D341Med (cell line): ENCODE data around the gene WFDC5.
"Not testable (repeated sequence)": the region's sequence is repeated elsewhere in the genome, so short reads cannot be mapped to it uniquely, and the experiment has no call there.

ENCODE experiments used
- DNase-seq: peaks from one replicate; pipeline ENCODE4 v3.0.0; 2012; ENCODE audit warnings: low spot score

WFDC5 gene

DNA sequence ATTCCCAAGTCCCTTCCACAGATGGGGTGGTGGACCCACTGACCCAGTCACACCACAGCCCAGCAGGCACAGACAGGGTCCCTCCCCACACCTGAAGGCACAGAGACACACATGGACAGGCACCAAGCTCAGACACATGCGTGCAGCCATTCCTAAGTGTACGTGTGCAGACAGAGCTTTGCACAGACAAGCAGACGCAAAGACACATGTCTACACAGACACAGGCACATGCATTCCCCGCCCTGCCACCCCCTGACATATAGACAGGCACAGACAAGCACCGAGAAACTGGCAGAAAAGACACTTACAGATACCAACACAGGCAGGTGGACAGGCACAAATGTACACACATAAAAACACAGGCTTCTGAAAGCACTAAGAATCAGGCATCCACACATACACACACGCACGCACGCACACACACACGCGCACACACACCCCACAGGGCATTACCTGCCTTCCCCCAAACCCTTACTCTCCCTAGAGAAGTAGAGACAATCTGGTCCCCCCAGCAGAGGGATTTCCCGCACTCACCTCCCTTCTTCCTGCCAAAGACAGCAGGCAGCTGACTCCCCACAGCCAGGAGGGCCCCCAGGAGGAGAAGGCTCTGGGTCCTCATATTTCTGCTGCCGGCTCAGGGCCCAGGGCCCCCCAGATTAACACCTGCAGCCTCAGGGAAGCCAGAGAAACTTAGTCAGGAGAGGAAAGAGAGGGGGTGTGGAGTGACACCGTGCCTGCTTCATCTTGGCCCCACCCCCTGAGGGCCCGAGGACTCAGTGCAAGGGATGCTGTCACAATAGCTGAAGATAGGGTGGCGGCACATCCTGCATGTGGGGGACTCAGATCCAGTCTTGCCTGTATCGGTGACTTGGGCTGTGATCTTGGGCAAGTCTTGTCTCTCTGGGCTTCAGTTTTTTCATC, at the start of gene WFDC5:
Gene WFDC5, minus strand, starts transcription at position 710 of the 921 bp plus-strand sequence. Its CDS starts 91 bp downstream, at position 619.
- peak; percentile 28 for DNase-seq

- DNase-seq, result no peak
These were observed 48.3 kb upstream of the WFDC5 start for GRCh38 chr20:45163083-45163803.

DNA sequence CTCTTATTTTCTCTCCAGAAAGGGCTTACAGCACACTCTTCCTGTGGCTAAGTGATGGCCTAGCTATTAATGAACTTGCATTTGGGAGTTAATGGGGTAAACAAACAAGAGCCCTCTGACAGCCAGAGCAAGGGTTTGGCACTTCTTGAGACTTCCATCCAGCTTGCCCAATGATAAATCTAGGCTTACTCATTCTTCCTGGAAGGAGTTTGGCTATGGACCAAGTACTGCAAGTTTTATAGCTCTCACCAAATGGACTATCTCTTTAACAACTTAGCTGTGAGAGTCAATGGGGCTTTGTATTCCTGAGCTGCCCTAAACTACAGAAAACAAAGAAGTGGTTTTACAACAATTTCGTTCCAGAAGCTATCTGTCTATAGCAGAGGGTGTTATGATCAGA, 43.0 kb upstream of the WFDC5 start:
- DNase-seq, result no peak

DNA sequence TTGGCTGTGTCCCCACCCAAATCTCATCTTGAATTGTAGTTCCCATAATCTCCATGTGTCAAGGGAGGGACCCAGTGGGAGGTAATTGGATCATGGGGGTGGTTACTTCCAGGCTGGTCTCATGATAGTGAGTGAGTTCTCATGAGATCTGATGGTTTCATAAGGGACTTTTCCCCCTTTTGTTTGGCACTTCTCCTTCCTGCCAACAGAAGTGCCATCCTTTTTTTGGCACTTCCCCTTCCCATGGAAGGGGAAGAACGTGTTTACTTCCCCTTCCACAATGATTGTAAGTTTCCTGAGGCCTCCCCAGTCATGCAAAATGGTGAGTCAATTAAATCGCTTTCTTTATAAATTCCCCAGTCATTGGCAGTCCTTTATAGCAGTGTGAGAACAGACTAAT, 41.7 kb upstream of the WFDC5 start:
- DNase-seq, result no peak

- not testable (repeated sequence) for DNase-seq
These were observed 39.8 kb upstream of the WFDC5 start for GRCh38 chr20:45154794-45155193.

GRCh38 chr20:45154183-45154582, 39.2 kb upstream of the WFDC5 start:
- no peak for DNase-seq

DNA sequence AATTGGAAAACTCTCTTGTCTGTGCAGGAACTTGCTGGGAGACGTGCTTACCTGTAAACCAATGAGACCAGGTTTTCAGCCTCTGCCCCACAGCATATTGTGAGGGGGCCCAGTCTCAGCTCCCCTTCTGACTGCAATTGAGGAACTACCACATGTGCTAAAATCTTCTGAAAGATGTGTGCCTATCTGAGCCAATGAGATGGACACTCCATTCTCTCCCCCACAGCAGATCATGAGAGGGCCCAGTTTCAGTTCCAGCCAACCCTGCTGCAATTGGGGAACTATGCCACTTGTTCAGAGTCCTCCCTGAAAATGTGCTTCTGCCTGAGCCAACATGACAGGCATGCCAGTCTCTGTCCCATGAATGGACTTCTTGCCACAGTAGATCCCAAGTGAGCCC, 38.8 kb upstream of the WFDC5 start:
- DNase-seq, result no peak

- no peak for DNase-seq
These were observed 38.2 kb upstream of the WFDC5 start for GRCh38 chr20:45153147-45153546.

DNA sequence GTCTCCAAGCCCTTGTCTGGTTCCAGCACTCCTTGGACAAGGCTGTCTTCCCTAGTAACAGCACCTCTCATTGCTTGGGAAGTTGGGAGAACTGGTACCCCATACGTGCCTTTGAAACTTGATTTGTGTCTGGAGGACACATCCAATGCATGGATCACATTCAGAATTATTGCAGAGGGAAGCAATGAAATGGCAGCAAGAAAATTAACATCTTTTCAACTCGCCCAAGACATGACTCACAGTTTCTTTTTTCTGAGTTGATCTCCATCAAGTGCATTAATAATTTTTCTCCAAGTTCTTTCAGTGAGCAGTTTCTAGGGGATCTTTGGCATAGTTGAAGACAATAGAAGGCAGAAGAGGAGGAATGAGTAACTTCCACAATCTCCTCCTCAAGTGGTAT, 37.4 kb upstream of the WFDC5 start:
- DNase-seq, result no peak

DNA sequence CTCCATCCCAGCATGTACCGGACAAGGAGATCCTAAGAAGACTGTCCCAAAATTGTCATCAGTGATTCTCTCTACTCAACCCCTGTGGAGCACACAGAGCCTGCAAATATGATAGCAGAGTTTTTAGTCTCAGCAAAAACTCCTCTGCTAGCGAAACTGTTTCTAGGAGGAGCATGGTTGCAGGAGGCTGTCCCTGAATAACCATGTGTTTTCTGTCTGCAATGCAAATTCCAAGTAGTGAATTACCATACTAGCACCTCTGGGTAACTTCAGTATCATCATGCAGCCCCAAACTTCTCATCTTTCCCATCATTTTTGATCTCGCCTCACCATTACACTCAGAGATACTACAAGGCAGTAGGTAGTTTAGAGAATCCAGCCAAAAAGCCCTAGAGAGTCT, 34.1 kb upstream of the WFDC5 start:
- no peak for DNase-seq

DNA sequence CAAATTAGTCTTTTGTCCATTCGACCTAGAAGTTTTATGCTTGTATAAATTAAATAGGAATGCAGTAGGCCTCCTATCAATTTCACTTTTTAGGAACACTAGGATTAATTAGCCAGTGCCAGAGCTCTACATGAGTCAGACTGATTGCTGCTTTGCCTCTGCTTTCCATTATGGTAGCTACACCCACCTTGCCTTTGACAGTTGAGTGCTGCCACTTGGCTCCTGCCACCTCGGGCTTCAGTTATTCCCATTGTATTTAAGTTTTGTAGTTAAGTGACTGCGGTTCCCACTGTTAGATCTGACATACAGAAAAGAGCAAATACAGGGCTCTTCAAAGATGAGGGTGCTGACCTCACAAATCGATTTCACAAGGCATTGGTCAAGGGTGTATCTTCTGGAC, 25.9 kb upstream of the WFDC5 start:
- DNase-seq, result no peak

GRCh38 chr20:45139733-45140375, 24.9 kb upstream of the WFDC5 start:
- peak; percentile 79 for DNase-seq

- peak; percentile 62 for DNase-seq
These were observed 23.8 kb upstream of the WFDC5 start for GRCh38 chr20:45138561-45139300.

DNA sequence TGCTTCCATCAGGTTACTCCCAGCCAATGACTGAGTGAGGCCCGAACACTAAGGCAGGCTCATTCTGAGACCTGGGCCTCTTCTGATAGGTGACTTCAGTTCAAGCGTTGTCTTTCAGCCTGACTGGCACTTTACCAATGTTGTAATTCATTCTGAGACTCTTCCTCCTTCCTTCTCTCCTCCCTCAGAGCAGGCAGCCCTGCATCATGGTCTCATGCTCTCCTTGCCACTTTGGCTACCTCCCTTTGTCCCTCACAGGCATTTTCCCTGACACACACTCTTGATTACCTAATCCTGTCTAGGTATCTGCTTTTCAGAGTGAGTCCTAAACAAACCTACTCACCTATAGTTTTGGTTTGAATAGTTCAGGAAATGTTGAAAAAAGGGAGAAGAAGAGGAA, 21.9 kb upstream of the WFDC5 start:
- no peak for DNase-seq

GRCh38 chr20:45128099-45128498, 13.1 kb upstream of the WFDC5 start:
- DNase-seq, result no peak

GRCh38 chr20:45124365-45124764, 9.4 kb upstream of the WFDC5 start, which contains the start of gene WFDC12:
Gene WFDC12, minus strand, starts transcription at chr20:45124465. Its CDS starts 18 bp downstream, at chr20:45124447.
- no peak for DNase-seq

GRCh38 chr20:45121388-45121787, 6.4 kb upstream of the WFDC5 start:
- DNase-seq, result no peak

GRCh38 chr20:45119556-45120266, 4.7 kb upstream of the WFDC5 start:
- DNase-seq, result no peak

DNA sequence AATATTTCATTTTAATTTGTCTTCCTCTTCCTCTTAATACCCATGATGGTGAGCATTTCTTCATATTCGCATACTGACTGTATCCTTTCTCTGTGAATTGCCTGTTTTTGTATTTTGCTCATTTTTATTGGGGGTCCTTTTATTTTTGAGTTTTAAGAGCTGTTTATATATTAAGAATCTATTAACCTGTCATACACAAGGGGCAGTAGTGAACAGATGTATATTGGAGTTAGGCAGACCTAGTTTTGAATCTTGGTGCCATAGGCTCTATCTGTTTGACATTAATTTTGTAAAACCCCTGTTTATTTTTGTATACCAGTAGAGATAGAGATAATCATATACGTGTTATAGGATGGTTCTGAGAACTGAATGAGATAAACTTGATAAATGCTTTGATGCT, 3.1 kb upstream of the WFDC5 start:
- no peak for DNase-seq

GRCh38 chr20:45117581-45117980, 2.6 kb upstream of the WFDC5 start:
- DNase-seq, result no peak

- DNase-seq, result peak; percentile 5
These were observed 855 bp upstream of the WFDC5 start for GRCh38 chr20:45115829-45116228.
